HG03066 (cell line): ENCODE data around the gene IL22.

Experiments
- ATAC-seq: cut with Tn5 transposase; IDR thresholded peaks from one replicate; pipeline ENCODE4 v1.9.1; 2021; ENCODE audit warnings: low read depth; ENCODE audit not compliant: unreplicated experiment

Gene IL22, protein sequence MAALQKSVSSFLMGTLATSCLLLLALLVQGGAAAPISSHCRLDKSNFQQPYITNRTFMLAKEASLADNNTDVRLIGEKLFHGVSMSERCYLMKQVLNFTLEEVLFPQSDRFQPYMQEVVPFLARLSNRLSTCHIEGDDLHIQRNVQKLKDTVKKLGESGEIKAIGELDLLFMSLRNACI

DNA sequence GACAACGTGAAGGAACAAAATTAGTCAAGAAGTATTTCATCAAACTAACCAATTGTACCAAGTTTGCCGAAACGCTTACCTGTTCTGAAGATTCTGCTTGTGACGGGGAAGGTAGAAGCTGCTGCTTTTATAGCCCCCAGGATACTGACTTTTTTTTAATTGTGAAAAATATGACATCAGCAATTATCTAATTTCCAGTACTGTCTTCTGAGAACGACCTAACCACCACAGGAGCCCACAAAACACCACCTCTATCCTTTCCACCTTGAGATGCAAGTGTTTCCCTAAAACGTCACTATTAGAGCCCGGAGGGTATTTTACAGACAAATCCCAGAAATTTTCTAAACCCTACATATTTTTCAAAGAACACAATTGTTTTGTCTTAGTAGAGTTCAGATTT is at the start of gene IL22:
TSS of gene IL22 (minus strand) at position 101 of the 400 bp plus-strand sequence. CDS start 156 bp downstream, outside the sequence.
- no peak for ATAC-seq

DNA sequence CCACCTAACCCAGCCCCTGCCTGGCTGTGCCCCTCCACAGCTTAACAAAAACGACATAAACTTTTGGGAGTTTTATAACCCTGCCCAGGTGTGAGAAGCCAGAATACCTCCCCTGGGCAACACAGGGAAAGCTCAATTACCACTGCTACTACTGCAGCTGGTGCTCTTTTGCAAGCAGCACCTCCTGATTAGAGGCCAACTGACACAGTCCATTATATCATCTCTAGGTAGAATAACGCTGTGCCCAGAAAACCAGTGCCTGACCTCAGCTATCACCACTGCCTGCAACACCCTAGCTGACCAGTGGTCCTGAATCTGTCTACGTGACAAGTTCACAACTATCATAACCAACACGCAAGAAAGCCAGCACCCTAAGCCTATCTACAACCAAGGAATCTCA is 44.5 kb upstream of the IL22 start:
- no peak for ATAC-seq

DNA sequence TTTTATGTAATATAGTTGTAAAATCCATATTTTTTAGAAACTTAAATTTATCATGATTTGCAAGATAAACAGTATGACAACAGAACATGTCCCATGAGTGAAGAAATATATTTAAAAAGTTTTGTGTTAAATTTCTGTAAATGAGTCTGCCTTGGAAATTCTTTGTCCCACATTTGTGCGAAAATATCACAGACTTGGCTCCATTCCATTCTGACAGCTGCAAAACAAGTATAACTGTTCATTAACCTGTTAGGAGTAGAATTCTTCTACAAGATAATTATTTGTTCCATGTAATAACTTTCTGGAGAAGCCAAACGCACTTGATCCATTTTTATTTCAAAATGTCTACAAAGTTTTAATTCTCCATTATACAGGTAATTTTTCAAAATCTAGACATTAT is 40.8 kb upstream of the IL22 start:
- no peak for ATAC-seq

DNA sequence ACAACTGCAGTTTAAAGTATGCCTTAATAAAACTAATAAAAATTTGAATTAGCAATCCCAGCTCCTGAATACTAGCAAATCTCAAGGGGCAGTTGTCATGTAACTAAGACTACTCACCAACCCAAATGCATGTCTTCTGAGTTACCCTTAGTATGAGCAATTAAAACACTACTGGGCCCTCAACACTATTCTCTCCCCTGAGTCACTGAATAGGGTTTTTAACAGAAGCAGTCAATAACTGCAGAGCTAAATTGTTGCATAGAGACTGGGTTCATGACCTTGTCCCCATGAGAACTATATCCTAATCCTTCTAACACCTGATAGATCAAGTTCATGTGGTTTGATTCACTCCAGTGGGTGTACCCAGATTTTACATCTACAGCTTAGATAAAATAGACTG is 39.9 kb upstream of the IL22 start:
- ATAC-seq = no peak

DNA sequence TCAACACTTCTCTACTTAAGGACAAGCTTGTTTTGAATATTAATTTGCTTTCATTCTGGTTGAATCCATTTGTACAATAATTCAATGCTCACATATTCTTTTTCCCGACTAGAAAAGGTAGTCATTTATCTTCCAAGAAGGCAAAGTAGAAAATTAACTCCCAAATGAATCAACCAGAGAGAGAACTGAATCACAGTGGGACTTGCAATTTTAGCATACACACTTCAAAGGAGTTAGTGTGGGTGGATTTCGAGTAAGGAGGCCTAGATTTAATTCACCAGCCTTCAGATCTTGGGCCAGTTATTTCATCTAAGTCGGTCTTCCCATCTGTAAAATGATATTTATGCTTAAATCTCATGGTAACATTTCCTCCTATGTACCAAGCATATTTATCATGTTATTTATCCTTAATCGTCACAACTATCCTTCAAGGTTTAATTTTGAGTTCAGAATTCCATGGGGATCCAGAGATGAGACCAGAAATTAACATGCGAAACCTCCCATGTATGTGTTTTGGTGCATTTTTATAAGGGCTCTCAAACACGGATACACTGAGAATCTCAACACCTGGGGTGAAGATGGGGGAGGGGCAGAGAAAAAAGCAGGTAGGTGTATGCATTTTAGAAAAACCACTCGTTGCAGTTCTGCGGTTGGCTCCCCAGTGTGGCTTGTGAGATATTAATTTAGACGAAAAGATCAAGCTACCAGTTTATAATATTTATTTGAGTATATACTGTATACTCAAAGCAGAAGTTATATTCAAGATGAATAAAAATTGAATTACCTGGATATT is 38.9 kb upstream of the IL22 start:
- ATAC-seq = no peak

DNA sequence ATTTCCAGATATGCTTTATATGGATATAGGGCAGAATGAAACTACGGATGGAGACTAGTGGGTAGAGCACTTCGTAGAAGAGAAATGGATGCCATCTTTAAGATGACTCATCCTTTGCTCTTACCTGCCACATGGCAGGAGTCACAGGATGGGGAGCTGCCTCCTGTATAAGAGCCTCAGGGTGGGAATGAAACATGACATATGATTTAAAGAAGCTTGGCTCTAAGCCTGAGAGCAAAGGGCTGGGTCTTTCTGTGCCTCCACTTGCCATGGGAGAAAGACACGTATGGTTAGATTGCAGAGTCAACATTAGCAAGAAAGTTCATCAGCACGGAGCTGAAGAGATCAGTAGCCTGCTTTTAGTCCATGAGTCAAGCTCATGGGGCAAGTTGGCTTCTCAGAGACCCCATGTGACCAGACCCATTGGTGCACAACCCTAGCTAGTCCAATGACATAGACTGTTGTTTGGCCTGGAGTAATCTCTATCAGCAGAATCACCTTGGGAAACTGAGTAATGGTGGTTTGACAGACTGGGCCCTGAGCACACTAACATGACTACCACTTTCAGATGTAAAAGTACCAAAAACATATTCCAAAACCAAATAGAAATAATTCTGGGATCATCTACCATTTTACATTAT is 38.1 kb upstream of the IL22 start:
- no peak for ATAC-seq

DNA sequence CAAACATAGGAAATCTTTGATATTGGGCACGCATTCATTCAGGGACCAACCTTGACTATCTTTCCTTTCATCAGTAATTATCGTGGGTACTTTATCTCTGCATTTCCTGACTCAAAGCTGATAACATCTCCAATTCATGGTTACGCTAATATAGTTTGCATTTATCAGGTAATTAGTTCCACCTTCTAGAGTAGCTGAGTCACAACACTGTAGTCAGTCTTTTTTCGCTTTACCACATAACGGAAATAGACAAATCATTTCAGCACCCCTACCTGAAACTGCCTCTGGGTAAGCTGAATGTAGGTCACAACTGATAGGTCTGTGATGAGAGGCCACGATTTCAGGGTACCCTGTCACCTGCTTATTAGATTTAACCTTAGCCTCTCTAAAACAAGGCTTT is 36.7 kb upstream of the IL22 start:
- ATAC-seq = no peak

DNA sequence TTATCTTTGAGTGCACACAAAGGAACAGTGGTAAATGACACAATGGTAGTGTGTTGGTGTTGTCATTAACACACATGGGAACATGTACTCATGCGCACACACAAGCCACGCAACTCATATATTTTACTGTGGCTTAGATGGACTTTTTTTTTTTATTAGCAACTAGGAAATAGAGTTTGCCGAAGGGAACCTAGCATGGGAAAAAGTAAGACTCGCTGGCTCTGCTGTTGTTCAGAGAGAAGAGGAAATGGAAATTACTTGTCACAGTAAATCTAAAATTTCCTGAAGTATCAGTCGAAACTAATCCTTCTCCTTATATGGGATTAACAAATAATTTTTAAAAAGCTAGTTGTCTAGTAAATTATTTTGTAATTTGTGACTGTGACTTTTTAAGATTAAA is 33.7 kb upstream of the IL22 start:
- no peak for ATAC-seq

DNA sequence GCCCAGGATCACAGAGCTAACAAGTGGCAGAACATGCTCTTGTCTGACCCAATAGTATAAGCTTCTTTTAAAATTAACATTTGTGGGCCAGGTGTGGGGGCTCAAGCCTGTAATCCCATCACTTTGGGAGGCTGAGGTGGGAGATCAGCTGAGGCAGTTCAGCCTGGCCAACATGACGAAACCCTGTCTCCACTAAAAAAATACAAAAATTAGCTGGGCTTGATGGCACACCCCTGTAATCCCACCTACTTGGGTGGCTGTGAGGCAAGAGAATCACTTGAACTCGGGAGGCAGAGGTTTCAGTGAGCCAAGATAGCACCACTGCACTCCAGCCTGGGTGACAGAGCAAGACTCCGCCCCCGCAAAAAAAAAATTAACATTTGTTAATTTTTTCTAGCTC is 33.0 kb upstream of the IL22 start:
- no peak for ATAC-seq

DNA sequence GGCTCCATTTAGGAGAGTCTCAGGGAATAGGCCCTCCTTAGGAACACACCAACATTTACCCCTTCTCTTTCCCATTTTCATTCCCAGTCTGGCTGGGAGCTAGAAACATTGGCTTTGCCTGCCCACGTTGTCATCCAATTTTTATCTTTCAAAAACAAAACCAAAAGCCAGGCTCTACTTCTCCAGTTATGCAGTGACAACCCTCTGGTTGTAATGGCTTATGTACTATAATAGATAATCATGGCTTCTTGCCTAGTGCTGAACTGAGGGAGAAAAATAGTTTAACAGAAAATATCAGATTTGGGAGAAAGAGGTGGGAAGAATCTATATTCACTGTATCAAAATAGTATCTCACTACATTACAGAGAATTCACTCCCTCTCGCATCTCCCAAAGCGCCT is 32.1 kb upstream of the IL22 start:
- ATAC-seq = no peak

DNA sequence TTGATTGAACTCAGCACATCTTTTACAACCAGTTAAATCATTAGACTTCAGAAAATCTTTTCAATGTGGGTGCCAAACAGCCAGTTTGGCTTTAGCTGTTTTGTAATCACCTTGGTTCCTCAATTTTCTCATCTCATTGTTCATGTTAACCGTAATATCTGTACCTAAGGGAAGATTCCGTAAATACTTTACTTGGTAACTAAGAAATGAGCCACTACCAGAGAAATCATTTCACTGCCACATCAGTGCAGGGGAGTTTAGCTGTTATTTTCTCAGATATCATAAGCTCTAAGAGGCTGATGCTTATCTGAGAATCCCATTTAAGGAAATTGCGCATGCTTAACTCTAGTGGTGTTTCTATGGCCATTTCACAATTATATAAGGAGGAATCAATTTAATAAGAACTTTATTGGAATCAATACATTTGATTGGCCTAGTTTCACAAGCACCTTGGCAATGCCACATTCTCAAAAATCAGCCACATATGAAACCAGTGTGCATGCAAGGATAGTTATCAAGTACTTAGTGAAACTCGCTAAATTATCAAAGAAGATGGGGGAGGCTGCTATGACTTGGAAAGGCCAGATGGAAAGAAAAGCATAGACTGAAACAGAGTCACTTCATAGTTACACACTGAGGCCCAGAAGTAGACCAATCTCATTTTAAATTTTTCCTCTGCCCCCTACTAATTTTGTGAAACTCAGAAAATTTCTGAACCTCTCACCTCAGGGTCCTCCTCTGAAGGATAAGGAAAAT is 28.1 kb upstream of the IL22 start:
- no peak for ATAC-seq

DNA sequence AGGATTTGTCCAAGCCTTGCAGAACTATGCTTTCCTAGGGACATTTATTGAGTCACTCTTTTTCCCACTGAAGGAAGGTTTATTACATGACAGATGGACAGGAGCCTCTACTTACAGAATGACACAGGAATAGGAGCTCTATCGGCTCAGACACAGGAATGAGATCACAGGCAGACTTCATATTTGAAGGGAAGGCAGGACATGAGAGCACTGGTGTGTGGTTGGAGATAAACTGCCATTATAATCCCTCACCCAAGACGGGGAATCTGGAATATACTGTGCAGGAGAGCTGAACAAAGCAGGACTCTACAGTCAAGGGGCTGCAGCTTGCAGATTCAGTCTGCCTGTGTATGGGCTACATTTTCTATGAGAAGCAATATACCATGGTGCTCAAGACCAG is 26.8 kb upstream of the IL22 start:
- no peak for ATAC-seq

DNA sequence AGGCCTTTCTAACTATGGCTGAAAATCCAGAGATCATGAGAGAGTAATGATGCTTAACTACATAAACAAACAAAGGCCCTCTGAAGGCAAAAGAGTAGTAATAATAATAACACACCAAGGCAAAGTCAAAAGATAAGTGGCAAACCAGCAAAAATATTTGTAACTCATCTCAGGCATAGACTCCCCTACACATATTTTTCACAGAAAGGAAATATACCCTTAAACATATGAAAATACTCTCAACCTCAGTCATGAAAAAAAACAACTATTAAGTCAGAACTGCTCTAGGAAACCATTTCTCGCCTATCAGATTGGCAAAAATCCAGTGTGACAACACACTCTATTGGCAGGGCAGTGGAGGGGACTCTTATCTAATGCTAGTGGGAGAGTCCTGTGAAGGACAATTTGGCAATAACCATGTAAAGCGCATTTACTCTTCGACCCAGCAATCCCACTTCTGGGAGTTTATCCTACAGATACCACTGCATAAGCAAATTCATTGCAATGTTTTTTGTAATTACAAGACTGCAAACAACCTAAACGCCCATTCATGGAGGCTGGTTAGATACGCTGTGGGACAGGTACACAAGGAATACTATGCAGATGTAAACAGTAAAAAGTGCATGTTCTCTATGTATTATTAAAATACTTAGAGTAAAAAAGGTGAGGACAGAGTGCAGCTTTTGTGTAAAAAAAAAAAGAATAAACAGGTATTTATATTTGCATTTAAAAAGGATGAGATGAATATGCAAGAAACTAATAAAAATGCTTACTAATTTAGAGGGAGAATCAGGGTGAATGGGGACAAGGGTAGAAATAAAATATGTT is 26.0 kb upstream of the IL22 start:
- no peak for ATAC-seq

DNA sequence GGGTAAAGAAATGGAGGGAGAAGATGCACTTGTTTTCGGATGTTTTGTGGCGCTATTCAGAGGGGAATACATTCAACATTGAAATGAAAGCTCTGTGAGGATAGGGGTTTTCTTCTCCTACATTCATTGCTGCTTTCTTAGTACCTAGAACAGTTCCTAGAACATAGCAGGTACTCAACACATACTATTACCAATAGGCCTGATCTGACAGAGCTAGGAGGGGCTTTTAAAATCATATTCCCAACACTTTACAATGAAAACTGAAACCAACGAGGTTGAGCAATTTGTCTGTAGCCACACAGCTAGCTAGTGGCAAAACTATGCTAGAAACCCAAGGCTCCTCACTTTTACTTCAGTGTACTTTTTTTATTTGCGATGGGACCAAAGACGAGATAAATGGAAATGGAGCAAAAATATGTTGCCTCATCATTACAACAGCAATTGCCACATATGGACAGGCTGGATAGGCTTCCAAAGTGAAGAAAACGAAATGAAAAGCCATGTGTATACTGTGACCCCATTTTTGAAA is 23.1 kb upstream of the IL22 start:
- ATAC-seq = no peak

DNA sequence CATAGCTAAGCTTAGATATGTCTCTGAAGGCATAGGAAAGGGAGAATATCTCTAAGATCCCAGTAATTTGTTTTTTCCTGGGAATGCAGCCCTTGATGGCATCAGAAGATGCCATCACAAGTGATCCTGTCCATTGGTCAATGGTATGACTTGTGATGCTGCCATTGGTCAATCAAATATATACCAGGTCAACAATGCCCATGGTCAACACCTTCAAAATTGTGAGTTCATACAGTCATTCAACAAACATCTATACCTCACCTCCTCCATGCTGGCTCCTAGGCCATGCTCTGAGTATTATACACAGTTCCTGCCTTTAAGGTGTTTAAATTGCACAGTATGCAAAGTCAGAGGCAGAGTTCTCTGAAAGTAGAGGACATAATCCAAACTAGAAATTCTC is 19.3 kb upstream of the IL22 start:
- no peak for ATAC-seq

DNA sequence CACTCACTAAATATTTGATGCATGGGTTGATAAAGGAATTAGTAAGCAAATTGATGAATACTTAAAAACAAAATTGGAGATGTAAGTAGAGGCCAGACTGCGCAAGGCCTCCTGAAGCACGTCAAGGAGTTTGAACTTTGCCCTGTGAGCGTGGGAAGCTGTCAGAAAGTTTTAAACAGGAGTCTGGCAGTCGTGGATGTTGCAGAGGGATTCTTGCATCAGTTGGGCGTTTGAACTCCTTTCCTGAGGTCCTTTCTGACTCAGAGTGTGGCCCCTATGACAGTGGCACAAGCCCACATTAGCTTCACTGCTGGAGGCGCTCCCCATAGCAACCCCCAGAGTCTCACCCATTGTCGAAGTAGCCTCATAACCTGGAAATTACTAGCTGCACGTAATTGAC is 17.9 kb upstream of the IL22 start:
- no peak for ATAC-seq

DNA sequence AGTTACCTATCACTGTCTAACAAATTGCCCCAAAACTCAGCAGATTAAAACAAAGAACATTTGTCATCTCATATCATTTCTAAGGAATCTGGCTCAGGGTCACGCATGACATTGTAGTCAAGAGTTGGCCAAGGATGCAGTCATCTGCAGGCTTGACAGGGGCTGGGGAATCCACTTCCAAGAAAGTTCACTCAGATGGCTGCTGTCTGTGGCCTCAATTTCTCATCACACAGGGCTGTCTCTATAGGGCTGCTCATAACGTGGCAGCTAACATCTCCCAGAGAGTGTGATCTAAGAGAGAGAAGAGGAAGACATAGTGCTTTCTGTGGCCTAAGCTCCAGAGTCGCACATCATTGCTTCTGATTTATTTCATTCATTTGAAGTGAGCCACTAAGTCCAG is 17.0 kb upstream of the IL22 start:
- ATAC-seq = no peak

DNA sequence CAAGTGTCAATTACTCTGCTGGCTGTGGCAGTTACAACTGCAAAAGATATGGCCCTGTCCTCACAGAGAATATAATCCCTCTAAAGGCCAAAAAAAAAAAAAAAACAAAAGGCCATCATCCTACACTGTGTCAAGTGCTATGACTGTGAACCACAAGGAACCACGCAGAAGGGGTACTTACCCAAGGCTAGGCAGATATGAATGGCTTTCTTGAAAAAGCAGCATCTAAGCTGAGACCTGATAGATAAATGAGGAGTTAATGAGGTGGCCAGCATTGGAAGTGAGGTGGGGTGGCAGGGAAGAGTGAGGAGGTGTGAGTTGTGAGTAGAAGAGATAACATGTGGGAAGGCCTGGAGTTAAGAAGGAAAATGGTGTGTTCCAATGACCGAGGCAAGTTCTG is 16.4 kb upstream of the IL22 start:
- ATAC-seq = no peak

DNA sequence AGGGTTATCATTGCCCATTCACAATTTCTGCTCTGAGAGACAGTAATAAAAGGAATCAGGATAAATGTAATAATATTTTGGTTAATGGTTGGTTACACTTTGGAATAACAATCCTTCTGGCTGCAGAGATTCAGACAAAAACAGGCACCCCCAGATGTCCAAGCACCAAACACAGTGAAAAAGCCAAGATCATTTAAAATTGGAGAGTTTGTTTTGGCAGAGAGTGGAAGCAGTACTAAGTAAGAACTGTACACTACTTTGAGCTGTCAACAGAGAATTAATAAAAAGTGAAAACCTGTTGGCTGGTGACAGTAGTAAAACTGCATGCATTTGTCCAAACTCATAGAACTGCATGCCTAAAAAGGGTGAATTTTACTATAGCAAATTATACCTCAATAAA is 15.6 kb upstream of the IL22 start:
- ATAC-seq = no peak

DNA sequence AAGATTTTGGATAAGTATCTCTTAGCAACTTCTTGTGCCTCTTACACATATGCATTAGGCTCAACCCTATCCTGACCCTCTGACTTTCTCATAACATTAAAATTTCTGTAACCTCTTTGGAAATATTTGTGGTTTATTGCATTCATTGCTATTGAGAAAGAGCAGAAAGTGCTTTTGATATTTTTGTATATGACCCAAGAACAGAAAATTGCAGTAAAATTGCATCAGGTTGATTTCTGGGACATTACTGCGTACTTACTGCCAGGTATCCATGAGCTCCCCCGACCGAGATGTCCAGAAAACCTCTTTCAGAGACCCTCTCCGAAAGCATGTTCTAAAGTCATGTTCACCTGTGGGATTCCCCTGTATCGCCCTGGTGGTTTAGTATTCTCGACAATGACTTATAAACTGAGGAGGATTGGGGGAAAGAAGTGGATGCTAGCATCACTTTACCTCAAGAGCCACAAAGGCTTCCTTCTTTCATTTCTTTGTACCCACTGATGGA is 14.5 kb upstream of the IL22 start:
- no peak for ATAC-seq
